ENCODE data around the gene GALNT17. TPM values are rescaled to one million over a fixed set of nuclear protein-coding genes. Genes with fewer than 3 reads are reported as not detected.

Gene GALNT17
- total RNA-seq, 1 experiment from 2014 or later = not detected

DNA sequence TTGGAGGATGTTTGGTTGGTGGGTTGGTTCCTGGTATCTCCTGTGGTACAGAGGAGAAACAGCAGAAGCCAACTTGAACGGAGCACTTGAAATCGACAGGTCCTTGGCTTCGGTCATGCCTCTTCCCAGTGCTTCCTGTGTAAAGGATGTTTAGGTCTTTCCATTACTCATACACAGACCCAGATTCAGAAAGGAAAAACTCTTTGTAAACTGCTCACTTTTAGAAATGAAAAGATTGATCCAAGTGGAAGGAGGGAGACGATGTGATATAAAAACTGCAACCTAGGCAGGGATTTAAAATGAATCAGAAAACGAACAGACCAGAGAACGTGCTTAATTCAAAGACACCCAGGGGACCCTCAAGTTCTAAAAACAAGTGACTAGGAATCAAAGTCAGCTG lies 338.4 kb downstream of the GALNT17 start:
- Histone ChIP-seq H3K4me3 (no peak overlapping the region), H3K4me1 (replicated peaks) (no peaks in the 10 kb centered on the region), H3K27ac (no peak overlapping the region), H3K36me3 (no peaks in the 10 kb centered on the region), H3K9me3 (replicated peaks) (no peaks in the 10 kb centered on the region; the same call in 1 of the 2 replicates), H3K27me3 (replicated peaks) (no peaks in the 10 kb centered on the region)
- DNase-seq (ENCODE audit: low read depth in 1 of 2, low spot score in 2 of 2) = no peak

DNA sequence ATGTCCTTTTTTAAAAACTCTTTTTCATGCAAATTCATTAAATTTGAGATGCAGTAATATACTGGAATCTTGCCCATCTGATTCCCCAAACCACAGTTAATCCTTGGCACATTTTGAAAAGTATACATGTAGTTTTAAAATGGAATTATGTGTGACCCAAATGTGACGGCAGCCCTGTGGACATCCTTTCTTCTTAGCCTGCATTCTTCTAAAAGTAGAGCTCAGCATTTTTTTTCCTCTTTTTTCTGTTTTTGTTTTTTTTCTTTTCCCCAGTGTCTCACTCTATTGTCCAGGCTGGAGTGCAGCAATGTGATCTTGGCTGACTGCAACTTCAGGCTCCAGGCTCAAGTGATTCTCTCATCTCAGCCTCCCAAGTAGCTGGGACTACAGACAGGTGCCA lies 338.9 kb downstream of the GALNT17 start:
- DNase-seq (ENCODE audit: low read depth in 1 of 2, low spot score in 2 of 2) = no peak
- no peaks in the 10 kb centered on the region for H3K27me3 ChIP-seq (replicated peaks)

DNA sequence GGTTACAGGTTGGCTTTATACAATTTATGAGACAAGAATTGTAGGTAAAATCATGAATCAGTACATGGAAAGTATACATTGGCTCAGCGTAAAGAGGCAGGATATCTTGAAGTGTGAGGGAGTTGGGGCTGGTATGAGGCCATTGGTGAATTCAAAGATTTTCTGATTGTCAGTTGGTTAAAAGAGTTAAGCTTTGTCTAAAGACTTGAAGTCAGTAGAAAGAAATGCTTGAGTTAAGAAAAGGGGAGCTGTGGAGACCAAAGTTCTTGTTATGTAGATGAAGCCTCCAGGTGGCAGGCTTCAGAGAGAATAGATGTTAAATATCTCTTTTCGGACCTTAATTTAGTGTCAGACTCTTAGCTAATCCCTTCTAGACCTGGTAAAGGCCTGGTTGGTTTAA lies 341.0 kb downstream of the GALNT17 start:
- Histone ChIP-seq H3K4me3 (no peak overlapping the region), H3K4me1 (replicated peaks) (no peaks in the 10 kb centered on the region)

More for the DNA sequence above, 338.9 kb downstream of the GALNT17 start:
- Histone ChIP-seq H3K27ac (no peak overlapping the region), H3K4me1 (replicated peaks) (no peaks in the 10 kb centered on the region), H3K9me3 (replicated peaks) (no peaks in the 10 kb centered on the region; the same call in 1 of the 2 replicates), H3K36me3 (no peaks in the 10 kb centered on the region), H3K4me3 (no peak overlapping the region)

DNA sequence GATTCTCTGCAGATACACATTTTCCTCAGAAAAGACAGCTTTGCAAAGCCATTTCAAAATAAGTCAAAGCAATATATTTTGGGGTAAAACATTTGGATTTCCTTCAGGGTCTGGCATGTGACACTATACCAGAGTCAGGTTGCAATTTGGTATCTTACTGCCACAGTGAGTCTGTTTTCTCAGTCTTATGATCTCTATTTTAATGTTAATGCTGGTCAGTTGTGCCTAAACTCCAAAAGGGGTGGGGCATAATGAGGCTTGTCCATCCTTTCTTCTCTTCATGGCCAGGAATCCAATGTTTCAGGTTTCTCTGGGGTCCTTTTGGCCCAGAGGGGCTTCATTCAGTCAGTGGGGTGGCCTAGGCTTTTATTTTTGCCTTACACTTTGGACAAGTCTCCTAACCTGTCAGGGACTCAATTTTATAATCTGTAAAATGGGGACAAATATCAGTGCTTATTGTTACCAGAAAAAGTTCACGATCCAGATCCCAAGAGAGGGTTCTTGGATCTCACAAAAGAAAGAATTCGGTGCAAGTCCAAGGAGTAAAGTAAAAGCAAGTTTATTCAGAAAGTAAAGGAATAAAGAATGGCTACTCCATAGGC lies 341.5 kb downstream of the GALNT17 start:
- H3K4me3 ChIP-seq = no peak overlapping the region
- H3K27me3 ChIP-seq (replicated peaks) = no peaks in the 10 kb centered on the region
- no peaks in the 10 kb centered on the region for H3K4me1 ChIP-seq (replicated peaks)
- H3K36me3 ChIP-seq = no peaks in the 10 kb centered on the region
- H3K27ac ChIP-seq = no peak overlapping the region
- H3K9me3 ChIP-seq (replicated peaks) = no peaks in the 10 kb centered on the region; the same call in 1 of the 2 replicates
- no peak for DNase-seq (ENCODE audit: low read depth in 1 of 2, low spot score in 2 of 2)

More for the DNA sequence above, 341.0 kb downstream of the GALNT17 start:
- Histone ChIP-seq H3K9me3 (replicated peaks) (no peaks in the 10 kb centered on the region; the same call in 1 of the 2 replicates), H3K36me3 (no peaks in the 10 kb centered on the region), H3K27me3 (replicated peaks) (no peaks in the 10 kb centered on the region), H3K27ac (no peak overlapping the region)
- DNase-seq (ENCODE audit: low read depth in 1 of 2, low spot score in 2 of 2) = no peak

DNA sequence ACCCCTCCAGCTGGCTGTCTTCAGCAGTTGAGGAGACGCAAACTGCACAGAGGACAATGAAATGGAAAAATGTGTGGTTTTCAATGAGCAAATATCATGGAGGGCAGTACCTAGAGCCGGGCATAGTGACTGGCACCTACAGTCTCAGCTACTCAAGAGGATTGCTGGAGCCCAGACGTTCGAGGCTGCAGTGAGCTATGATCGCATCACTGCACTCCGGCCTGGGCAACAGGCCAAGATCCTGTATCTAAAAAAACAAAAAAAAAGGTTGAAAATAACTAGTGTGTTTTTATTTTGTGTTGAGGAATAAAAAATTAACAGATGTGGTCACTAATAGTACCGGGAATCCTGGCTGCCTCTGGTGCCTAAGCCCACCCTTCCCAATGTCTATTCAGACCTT lies 345.5 kb downstream of the GALNT17 start:
- Histone ChIP-seq H3K27me3 (replicated peaks) (no peaks in the 10 kb centered on the region), H3K36me3 (no peaks in the 10 kb centered on the region), H3K4me3 (no peak overlapping the region), H3K9me3 (replicated peaks) (peaks cover 5% of the 10 kb centered on the region; the same call in 1 of the 2 replicates), H3K4me1 (replicated peaks) (no peaks in the 10 kb centered on the region), H3K27ac (no peak overlapping the region)
- no peak for DNase-seq (ENCODE audit: low read depth in 1 of 2, low spot score in 2 of 2)

DNA sequence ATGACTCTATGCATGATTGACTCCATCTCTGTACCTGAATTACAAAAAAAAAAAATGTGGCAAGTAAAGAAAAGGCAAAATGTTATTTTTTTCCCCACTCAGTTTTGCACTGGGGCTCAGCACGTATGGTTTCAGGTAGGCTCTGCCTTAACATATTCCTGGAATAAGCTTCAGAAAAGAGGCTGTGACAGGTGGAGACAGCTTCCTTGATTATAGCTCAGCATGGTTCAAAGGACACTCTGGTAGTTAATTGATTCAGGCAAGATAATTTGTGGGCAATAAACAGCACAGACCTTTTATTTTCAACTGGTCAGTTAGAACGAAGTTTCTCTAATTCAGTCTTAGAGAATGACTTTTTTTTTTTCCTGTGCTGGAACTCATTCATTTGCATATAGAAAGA lies 347.3 kb downstream of the GALNT17 start:
- Histone ChIP-seq H3K27me3 (replicated peaks) (no peaks in the 10 kb centered on the region), H3K27ac (no peak overlapping the region), H3K4me1 (replicated peaks) (no peaks in the 10 kb centered on the region), H3K4me3 (no peak overlapping the region), H3K36me3 (no peaks in the 10 kb centered on the region), H3K9me3 (replicated peaks) (0 out of 2 replicates have a peak, but pooled peaks cover 6% of the 10 kb centered on the region)
- DNase-seq (ENCODE audit: low read depth in 1 of 2, low spot score in 2 of 2) = no peak

DNA sequence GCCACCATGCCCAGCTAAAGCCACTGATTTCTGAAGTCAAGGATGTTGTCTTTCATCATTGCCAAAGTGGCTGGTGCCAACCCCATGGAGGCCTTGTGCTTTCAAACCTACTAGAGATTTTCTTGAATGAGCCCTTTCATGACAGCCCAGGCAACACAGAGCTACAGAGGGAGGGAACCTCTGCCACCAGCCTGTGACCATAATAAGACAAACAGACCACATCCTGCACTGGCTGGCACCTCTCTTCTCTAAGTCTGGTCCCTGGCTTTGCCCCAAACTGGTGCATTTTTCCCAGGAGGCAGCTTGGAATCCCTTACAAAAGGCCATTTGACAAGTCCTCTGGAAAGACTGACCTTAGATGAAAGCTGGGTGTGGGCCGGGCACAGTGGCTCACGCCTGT lies 348.8 kb downstream of the GALNT17 start:
- DNase-seq (ENCODE audit: low read depth in 1 of 2, low spot score in 2 of 2) = no peak
- H3K4me3 ChIP-seq = no peak overlapping the region
- H3K36me3 ChIP-seq = no peaks in the 10 kb centered on the region
- H3K9me3 ChIP-seq (replicated peaks) = 0 out of 2 replicates have a peak, but pooled peaks cover 6% of the 10 kb centered on the region
- H3K27ac ChIP-seq = no peak overlapping the region
- no peaks in the 10 kb centered on the region for H3K4me1 ChIP-seq (replicated peaks)
- H3K27me3 ChIP-seq (replicated peaks) = no peaks in the 10 kb centered on the region

DNA sequence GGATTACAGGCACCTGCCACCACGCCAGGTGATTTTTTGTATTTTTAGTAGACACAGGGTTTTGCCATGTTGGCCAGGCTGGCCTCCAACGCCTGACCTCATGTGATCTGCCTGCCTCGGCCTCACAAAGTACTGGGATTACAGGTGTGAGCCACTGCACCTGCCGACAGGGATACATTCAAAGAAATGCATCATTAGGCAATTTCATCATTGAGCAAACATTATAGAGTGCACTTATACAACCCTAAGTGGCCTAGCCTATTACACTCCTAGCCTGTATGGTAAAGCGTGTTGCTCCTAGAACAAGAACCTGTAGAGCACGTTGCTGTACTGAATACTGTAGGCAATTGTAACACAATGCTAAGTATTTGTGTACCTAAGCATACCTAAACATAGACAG lies 350.3 kb downstream of the GALNT17 start:
- Histone ChIP-seq H3K36me3 (no peaks in the 10 kb centered on the region), H3K27me3 (replicated peaks) (no peaks in the 10 kb centered on the region), H3K4me1 (replicated peaks) (no peaks in the 10 kb centered on the region), H3K27ac (no peak overlapping the region), H3K9me3 (replicated peaks) (0 out of 2 replicates have a peak, but pooled peaks cover 6% of the 10 kb centered on the region), H3K4me3 (no peak overlapping the region)
- no peak for DNase-seq (ENCODE audit: low read depth in 1 of 2, low spot score in 2 of 2)

DNA sequence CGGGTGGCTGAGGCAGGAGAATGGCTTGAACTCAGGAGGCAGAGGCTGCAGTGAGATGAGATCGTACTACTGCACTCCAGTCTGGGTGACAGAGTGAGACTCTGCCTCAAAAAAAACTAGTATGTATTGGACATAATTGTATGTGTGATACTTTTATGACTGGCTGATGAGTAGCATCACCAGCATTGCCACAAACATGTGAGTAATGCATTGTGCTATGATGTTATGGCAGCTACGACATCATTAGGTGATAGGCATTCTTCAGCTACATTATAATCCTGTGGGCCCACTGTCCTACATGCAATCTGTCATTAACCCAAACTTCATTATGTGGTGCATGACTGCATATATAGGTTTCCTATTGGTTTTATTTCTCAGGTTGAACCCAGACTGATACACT lies 352.4 kb downstream of the GALNT17 start:
- Histone ChIP-seq H3K4me1 (replicated peaks) (no peaks in the 10 kb centered on the region), H3K27ac (no peak overlapping the region), H3K4me3 (no peak overlapping the region), H3K27me3 (replicated peaks) (no peaks in the 10 kb centered on the region), H3K9me3 (replicated peaks) (peaks cover 8% of the 10 kb centered on the region; the same call in 1 of the 2 replicates), H3K36me3 (no peaks in the 10 kb centered on the region)
- DNase-seq (ENCODE audit: low read depth in 1 of 2, low spot score in 2 of 2) = no peak

DNA sequence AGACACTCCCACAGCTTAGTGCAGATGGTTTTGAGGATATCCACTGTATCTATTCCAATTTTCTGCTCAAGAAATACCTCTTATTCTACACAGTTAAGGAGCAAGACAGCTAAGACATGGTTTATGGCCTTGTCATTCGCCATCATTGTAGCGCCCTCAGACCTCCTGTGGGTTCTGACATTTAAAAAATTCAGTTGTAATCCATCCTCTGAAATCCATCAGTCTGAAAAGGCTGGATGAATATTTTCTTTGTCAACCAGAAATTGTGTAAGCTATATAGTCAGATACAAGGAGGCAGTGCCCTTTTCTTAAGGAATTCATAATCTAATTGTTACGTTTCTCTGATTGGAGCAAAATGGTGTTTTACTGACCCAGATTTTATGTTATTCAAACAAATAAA lies 353.6 kb downstream of the GALNT17 start:
- Histone ChIP-seq H3K27me3 (replicated peaks) (no peaks in the 10 kb centered on the region), H3K36me3 (no peaks in the 10 kb centered on the region), H3K9me3 (replicated peaks) (peaks cover 10% of the 10 kb centered on the region; the same call in 1 of the 2 replicates), H3K4me1 (replicated peaks) (no peaks in the 10 kb centered on the region), H3K27ac (no peak overlapping the region), H3K4me3 (no peak overlapping the region)
- DNase-seq (ENCODE audit: low read depth in 1 of 2, low spot score in 2 of 2) = no peak

DNA sequence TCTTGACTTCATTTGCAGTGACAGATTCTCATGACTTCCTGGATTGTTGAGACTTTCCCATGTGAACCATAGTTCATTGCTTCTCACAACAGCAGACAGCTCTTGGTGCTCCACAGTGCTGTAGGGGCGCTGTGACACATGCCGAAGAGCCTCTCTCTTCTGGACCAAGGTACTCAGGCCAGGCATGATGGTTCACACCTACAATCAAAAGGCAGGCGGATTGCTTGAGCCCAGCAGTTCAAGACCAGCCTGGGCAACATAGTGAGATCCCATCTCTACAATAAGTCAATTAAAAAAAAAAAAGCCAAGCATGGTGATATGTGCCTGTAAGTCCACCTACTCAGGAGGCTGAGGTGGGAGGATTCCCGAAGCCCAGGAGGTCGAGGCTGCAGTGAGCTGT lies 354.5 kb downstream of the GALNT17 start:
- no peak overlapping the region for H3K27ac ChIP-seq
- H3K36me3 ChIP-seq = no peaks in the 10 kb centered on the region
- H3K9me3 ChIP-seq (replicated peaks) = peaks cover 10% of the 10 kb centered on the region; the same call in 1 of the 2 replicates
- H3K4me1 ChIP-seq (replicated peaks) = no peaks in the 10 kb centered on the region
- H3K27me3 ChIP-seq (replicated peaks) = no peaks in the 10 kb centered on the region
- no peak for DNase-seq (ENCODE audit: low read depth in 1 of 2, low spot score in 2 of 2)
- no peak overlapping the region for H3K4me3 ChIP-seq

DNA sequence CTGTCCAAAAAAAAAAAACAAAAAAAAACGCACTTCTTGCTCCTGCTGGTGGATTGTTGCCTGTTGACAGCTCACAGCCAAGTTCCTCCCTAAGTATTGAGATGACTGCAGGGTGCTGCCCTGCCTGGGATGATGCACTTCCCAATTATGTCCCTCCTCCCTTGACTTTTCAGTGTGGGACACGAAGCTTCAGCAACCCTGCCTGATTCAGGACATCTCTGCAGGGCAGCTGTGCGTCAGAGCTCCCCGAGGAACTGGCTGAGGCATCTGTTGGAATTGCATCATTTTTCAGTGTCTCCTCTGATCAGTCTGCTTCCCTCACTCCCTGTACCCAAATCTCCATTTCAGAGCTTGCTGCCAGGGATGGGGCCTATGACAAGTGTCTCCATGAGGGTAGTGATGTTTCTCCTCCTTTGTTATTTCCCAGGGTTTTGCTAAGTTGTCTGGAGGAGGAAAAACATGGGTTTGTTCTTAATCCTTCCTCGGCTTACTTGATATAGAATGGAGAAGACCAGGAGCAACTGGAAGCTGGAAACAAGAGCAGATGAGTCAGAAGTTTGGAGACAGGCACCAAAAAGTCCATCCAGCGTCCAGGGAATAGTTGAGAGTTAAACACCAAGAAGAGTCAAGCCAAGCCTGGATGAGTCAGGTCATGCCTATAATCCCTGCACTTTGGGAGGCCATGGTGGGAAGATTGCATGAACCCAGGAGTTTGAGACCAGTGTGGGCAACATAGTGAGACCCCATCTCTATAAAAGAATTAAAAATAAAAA lies 355.1 kb downstream of the GALNT17 start:
- no peaks in the 10 kb centered on the region for H3K27me3 ChIP-seq (replicated peaks)
- no peak for DNase-seq (ENCODE audit: low read depth in 1 of 2, low spot score in 2 of 2)
- H3K27ac ChIP-seq = no peak overlapping the region
- H3K4me1 ChIP-seq (replicated peaks) = no peaks in the 10 kb centered on the region
- peaks cover 7% of the 10 kb centered on the region; the same call in 1 of the 2 replicates for H3K9me3 ChIP-seq (replicated peaks)
- H3K4me3 ChIP-seq = no peak overlapping the region
- no peaks in the 10 kb centered on the region for H3K36me3 ChIP-seq

DNA sequence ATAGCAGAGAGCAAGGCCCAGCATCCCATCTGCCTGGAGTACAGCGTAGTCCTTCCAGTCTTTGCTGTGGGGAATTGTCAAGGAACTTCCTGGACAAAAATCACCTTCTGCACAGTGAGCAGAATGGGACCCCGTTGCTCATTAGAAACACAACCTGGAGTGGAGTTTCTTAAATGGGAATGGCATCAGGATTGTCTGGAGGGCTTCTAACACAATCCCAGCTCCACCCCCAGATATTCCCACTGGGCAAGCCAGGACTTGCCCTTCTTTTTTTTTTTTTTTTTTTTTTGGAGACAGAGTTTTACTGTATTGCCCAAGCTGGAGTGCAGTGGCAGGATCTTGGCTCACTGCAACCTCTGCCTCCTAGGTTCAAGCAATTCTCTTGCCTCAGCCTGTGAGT lies 356.4 kb downstream of the GALNT17 start:
- Histone ChIP-seq H3K4me3 (no peak overlapping the region), H3K27ac (no peak overlapping the region), H3K27me3 (replicated peaks) (no peaks in the 10 kb centered on the region), H3K9me3 (replicated peaks) (peaks cover 4% of the 10 kb centered on the region; the same call in 1 of the 2 replicates), H3K36me3 (no peaks in the 10 kb centered on the region), H3K4me1 (replicated peaks) (no peaks in the 10 kb centered on the region)
- DNase-seq (ENCODE audit: low read depth in 1 of 2, low spot score in 2 of 2) = no peak

DNA sequence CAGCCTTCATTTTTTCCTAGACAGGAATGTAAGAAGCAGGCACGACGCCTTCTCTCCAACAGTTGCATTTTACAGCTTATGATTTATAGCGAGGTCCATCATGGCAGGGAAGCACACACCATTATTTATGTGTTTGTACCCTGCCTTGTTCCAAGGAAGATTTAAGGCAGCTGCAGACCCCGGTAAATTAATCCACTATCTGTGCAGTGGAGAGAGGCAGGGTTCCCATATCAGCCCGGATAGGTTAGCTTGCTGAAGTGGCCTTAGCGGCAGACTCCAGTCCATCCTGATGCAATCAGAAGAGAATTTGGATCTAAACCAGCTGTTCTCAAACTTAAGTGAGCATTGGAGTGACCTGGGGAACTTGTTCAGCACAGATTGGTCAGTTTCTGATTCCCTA lies 359.4 kb downstream of the GALNT17 start:
- no peaks in the 10 kb centered on the region for H3K27me3 ChIP-seq (replicated peaks)
- H3K9me3 ChIP-seq (replicated peaks) = peaks cover 4% of the 10 kb centered on the region; the same call in 1 of the 2 replicates
- H3K4me3 ChIP-seq = no peak overlapping the region
- no peaks in the 10 kb centered on the region for H3K36me3 ChIP-seq
- no peak overlapping the region for H3K27ac ChIP-seq
- no peak for DNase-seq (ENCODE audit: low read depth in 1 of 2, low spot score in 2 of 2)
- H3K4me1 ChIP-seq (replicated peaks) = no peaks in the 10 kb centered on the region

All from SJSA1 (cell line).